Heart left ventricle (tissue), 16 donors: ENCODE data around the gene CHST5. TPM values are rescaled to one million over a fixed set of nuclear protein-coding genes. Genes with fewer than 3 reads are reported as not detected.

Source experiments
- ATAC-seq, 4 donors: fragments of 200-7000 bp; cut with Tn5 transposase; one replicate each; pipeline ENCODE4 v1.9.1; 2020 to 2022; ENCODE audit warnings: moderate library complexity in 4 of 4, mild to moderate bottlenecking in 3 of 4, moderate number of reproducible peaks in 1 of 4
- DNase-seq, 5 donors: peaks; one replicate each; pipeline ENCODE4 v3.0.0-alpha.2; 2020
- H3K27ac ChIP-seq, 12 donors: fragments of 200-600 bp; sonication (generic) in 4 of 12; one replicate each; pipeline versions ENCODE4 v1.5.0 to v1.8.0; 2016 to 2022; ENCODE audit warnings: mild to moderate bottlenecking in 2 of 12
- H3K27me3 ChIP-seq, 9 donors: fragments of 200-600 bp; sonication (generic) in 2 of 9; one replicate each; pipeline versions ENCODE4 v1.5.1 to v1.8.0; 2016 to 2022; ENCODE audit warnings: mild to moderate bottlenecking in 3 of 9
- H3K36me3 ChIP-seq, 9 donors: fragments of 200-600 bp; sonication (generic) in 2 of 9; one replicate each; pipeline versions ENCODE4 v1.5.0 to v1.8.0; 2018 to 2022; ENCODE audit warnings: mild to moderate bottlenecking in 2 of 9
- H3K4me1 ChIP-seq, 12 donors: fragments of 200-600 bp; sonication (generic) in 4 of 12; one replicate each; pipeline versions ENCODE4 v1.5.0 to v1.8.0; 2016 to 2022; ENCODE audit warnings: mild to moderate bottlenecking in 3 of 12
- H3K4me3 ChIP-seq, 12 donors: fragments of 200-600 bp; sonication (generic) in 4 of 12; one replicate each; pipeline versions ENCODE4 v1.5.0 to v1.8.0; 2017 to 2022; ENCODE audit warnings: mild to moderate bottlenecking in 9 of 12, moderate library complexity in 4 of 12
- H3K9me3 ChIP-seq, 12 donors: fragments of 200-600 bp; sonication (generic) in 4 of 12; one replicate each; pipeline versions ENCODE4 v1.5.0 to v1.8.0; 2016 to 2022; ENCODE audit warnings: mild to moderate bottlenecking in 1 of 12
- CTCF ChIP-seq, 12 donors: fragments of 200-600 bp; sonication (generic) in 4 of 12; IDR thresholded peaks; one replicate each; pipeline versions ENCODE4 v1.5.0 to v1.8.0; 2018 to 2022; ENCODE audit warnings: antibody characterized with exemption in 12 of 12, mild to moderate bottlenecking in 5 of 12
- POLR2A ChIP-seq, 2 donors: fragments of 450-650 bp; IDR thresholded peaks; one replicate each; pipeline ENCODE4 v1.6.1; 2017; ENCODE audit warnings: antibody characterized with exemption in 2 of 2, mild to moderate bottlenecking in 2 of 2, moderate library complexity in 2 of 2
- WGBS, 4 donors: extraction: QIAGEN DNeasy Blood & Tissue Kit in 2 of 4; methylation state at CpG; one replicate each; pipeline versions ENCODE4 v1.1.5 to v1.1.7; 2013 to 2018; 5-methylcytosine and 5-hydroxymethylcytosine counted together
- intact Hi-C, 10 donors: fragments of 100-400 bp; cut with DNase I; formaldehyde crosslinking; loops; one replicate each; pipeline versions ENCODE4 v1.11.1 to v1.14.2; 2022
- polyA plus RNA-seq, 2 donors: library from polyadenylated mRNA; stranded (reverse); fragments of 200-250 nt; gene quantifications; one replicate each; pipeline ENCODE4 v1.2.3, GENCODE V29; 2013
- total RNA-seq, 9 donors: library from RNA; depleted of rRNA in 2 of 9; stranded (reverse); fragments of >200 nt in 2 of 9; fragmentation: NEBNext Ultra II Directional in 3 of 9; extraction: Animal tissue kit (Norgen Biotek cat#: 25700) in 3 of 9; gene quantifications; one replicate each; pipeline versions ENCODE4 v1.1.0 to v1.2.4, GENCODE V29; 2016 to 2023
- donor health status: ischemic (EF 13 %, LVEDD 7.1; RV severe dilation, severe dysfunction).
- donor health status: healthy with polysubstance abuse.
- donor health status: DM: no; HTN: yes; CAD: no.
- donor health status: DM: no; HTN: no; CAD: no.
- donor health status: ischemic (EF 25% LVEDD 6.9; RV normal size, moderate dysfunction).
- donor health status: ischemic (EF 25% LVEDD 5.7; RV mildly dilated, moderate dysfunction).
- donor health status: healthy.
- donor health status: DM: yes; HTN: yes; CAD: no.
- donor health status: ischemic (EF 35%, LVEDD 5.7; RV mildly dilated, moderate dysfunction).
- donor health status: nonischemic (EF 11% LVEDD 7.7; RV severe dilation, severe dysfunction).
- donor health status: DM: yes; HTN: yes; CAD: no.
- donor health status: PGD.
- donor health status: ischemic (EF 29% LVEDD 5.4; RV normal size, mild dysfunction).
- donor health status: nonischemic (EF 23%, LVEDD 6.1; RV moderate dilation, normal function).

CHST5 gene
- total and polyA plus RNA-seq, 11 donors: 0.15 to 0.96 (median 0.44) TPM; not detected in 3

- TF ChIP-seq POLR2A (IDR thresholded peaks at IDR 0.05): no peak
- TF ChIP-seq CTCF (IDR thresholded peaks at IDR 0.05): no peak
- intact Hi-C loops: loop anchor here in 5 of 10 donors (5.0 to 10.0 kb wide), 3 partner anchors 42 to 85 kb away; partner anchors contain the start of gene ADAT1 (in 2 of the 5)
These were observed 23.9 kb upstream of the CHST5 start for GRCh38 chr16:75559564-75560372.

GRCh38 chr16:75558846-75559401 is 23.0 kb upstream of the CHST5 start:
- peaks cover 0 to 22% (median 11%) of the 10 kb centered on the region in 12 donors for H3K4me1 ChIP-seq
- no peak overlapping the region for H3K4me3 ChIP-seq
- DNase-seq: no peak
- 68 to 81% (median 77%) methylated on average over 2 of the region's 2 CpGs for WGBS, 4 donors
- H3K36me3 ChIP-seq: no peaks in the 10 kb centered on the region
- intact Hi-C loops: loop anchor here in 4 of 10 donors (5.0 to 10.0 kb wide), 3 partner anchors 42 to 84 kb away; partner anchors contain the start of gene ADAT1 (in 1 of the 4)
- H3K27ac ChIP-seq: no peak overlapping the region
- TF ChIP-seq CTCF (IDR thresholded peaks at IDR 0.05) (no peak), POLR2A (IDR thresholded peaks at IDR 0.05) (no peak)
- H3K27me3 ChIP-seq: no peaks in the 10 kb centered on the region
- H3K9me3 ChIP-seq: no peaks in the 10 kb centered on the region
- ATAC-seq: no peak

More at GRCh38 chr16:75559564-75560372, 23.9 kb upstream of the CHST5 start:
- peak in 3 of 4 donors; percentile 1 to 18 (median 2) for ATAC-seq
- no peak overlapping the region for H3K4me3 ChIP-seq
- peaks cover 0 to 15% (median 6%) of the 10 kb centered on the region in 12 donors for H3K4me1 ChIP-seq
- peak in 3 of 5 donors; percentile 42 to 54 (median 47) for DNase-seq
- no peaks in the 10 kb centered on the region for H3K27me3 ChIP-seq
- H3K36me3 ChIP-seq: no peaks in the 10 kb centered on the region
- peak overlapping the region in 4 of 12 donors; percentile 30 to 54 (median 50) for H3K27ac ChIP-seq
- WGBS, 4 donors: 62 to 71% (median 64%) methylated on average over 10 of the region's 10 CpGs
- no peaks in the 10 kb centered on the region for H3K9me3 ChIP-seq

GRCh38 chr16:75556431-75556950 is 20.6 kb upstream of the CHST5 start:
- intact Hi-C loops: loop anchor here in 5 of 10 donors (1.0 to 10.0 kb wide), 6 partner anchors 10 to 92 kb away; partner anchors contain the start of genes ADAT1 (in 2 of the 5), GABARAPL2 (in 1 of the 5) and TMEM170A (in 1 of the 5)
- Histone ChIP-seq H3K4me3 (peak overlapping the region in 11 of 12 donors; percentile 54 to 87 (median 76)), H3K4me1 (peaks cover 0 to 35% (median 15%) of the 10 kb centered on the region in 12 donors), H3K9me3 (no peaks in the 10 kb centered on the region), H3K27ac (peak overlapping the region; percentile 64 to 89 (median 78)), H3K27me3 (no peaks in the 10 kb centered on the region), H3K36me3 (no peaks in the 10 kb centered on the region)
- no peak for TF ChIP-seq POLR2A (IDR thresholded peaks at IDR 0.05)
- TF ChIP-seq CTCF (IDR thresholded peaks at IDR 0.05): no peak
- ATAC-seq (no peak), DNase-seq (no peak)
- 37 to 40% (median 39%) methylated on average over 16 of the region's 16 CpGs for WGBS, 4 donors
